ACC112 (cell line): ENCODE data around the gene TMEM250.

Experiments used
- H2AFZ ChIP-seq: fragments of 200-600 bp; sonication (generic); one replicate; pipeline ENCODE4 v1.6.0; 2017; ENCODE audit warnings: antibody characterized with exemption, low read length; ENCODE audit not compliant: unreplicated experiment
- H3K27ac ChIP-seq: fragments of 200-600 bp; sonication (generic); 2 replicates; pipeline ENCODE4 v1.5.1; 2014; ENCODE audit warnings: low read depth, mild to moderate bottlenecking, antibody characterized with exemption, low read length, moderate library complexity
- H3K27me3 ChIP-seq: fragments of 200-600 bp; sonication (generic); 2 replicates; pipeline ENCODE4 v1.6.1; 2014; ENCODE audit warnings: mild to moderate bottlenecking, antibody characterized with exemption, low read length, moderate library complexity, mixed read lengths; ENCODE audit not compliant: insufficient read depth
- H3K36me3 ChIP-seq: fragments of 200-600 bp; sonication (generic); 2 replicates; pipeline ENCODE4 v1.6.1; 2016; ENCODE audit warnings: mild to moderate bottlenecking, antibody characterized with exemption, low read length, moderate library complexity, mixed read lengths; ENCODE audit not compliant: insufficient read depth
- H3K4me1 ChIP-seq: fragments of 200-600 bp; sonication (generic); one replicate; pipeline ENCODE4 v1.6.1; 2016; ENCODE audit warnings: low read length, mixed read lengths; ENCODE audit not compliant: insufficient read depth, unreplicated experiment, control insufficient read depth
- H3K4me3 ChIP-seq: fragments of 200-600 bp; sonication (generic); 2 replicates; pipeline ENCODE4 v1.5.1; 2014; ENCODE audit warnings: mild to moderate bottlenecking, low read depth, low read length
- H3K79me2 ChIP-seq: fragments of 200-600 bp; sonication (generic); one replicate; pipeline ENCODE4 v1.6.0; 2016; ENCODE audit warnings: low read length; ENCODE audit not compliant: control insufficient read depth, unreplicated experiment, insufficient read depth

Gene TMEM250

DNA sequence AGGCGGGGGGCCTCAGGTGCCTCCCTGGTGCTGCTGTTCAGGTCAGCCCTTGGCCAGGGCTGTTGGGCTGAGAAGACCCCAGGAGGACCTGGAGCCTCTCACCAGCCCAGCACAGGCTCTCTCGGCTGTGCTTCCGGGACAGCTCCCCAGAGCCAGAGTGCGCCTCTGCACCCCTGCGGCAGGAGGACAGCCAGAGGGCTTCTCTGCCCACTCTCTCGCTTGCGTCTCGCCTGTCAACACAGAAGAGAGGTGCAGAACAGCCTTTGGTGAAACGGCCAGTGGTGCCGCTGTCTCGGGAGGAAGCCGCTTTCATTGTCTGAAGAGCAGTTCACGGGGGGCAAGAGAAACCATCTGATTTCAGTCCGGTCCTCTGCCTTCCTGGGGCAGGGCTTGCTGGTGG lies 19.8 kb downstream of the TMEM250 start:
- Histone ChIP-seq H2AFZ (no peak overlapping the region), H3K36me3 (no peaks in the 10 kb centered on the region), H3K27ac (no peak overlapping the region), H3K4me3 (no peak overlapping the region), H3K79me2 (peaks cover 7% of the 10 kb centered on the region), H3K27me3 (no peaks in the 10 kb centered on the region), H3K4me1 (peaks cover 2% of the 10 kb centered on the region)

DNA sequence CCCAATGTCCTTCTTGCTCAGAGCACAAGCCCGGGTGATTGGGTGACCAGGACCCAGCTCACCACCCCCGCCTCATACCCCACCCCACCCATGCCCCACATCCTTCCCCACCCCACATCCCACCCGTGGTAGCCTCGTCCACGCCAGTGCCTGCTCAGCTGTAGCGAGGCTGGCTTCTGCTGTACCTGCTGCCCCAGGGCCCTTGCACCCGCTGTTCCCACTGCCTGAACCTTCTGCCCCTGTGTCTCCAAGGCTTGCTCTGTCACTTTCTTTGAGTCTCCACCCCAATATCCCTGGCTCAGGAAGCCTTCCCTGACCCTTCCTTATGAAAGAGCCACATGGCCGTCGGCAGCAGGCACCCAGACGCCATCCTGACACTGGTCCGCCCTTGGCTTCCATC lies 20.5 kb downstream of the TMEM250 start:
- H3K4me1 ChIP-seq, result peaks cover 7% of the 10 kb centered on the region
- no peaks in the 10 kb centered on the region for H3K27me3 ChIP-seq
- no peaks in the 10 kb centered on the region for H3K36me3 ChIP-seq
- H3K27ac ChIP-seq, result no peak overlapping the region
- no peak overlapping the region for H3K4me3 ChIP-seq
- H2AFZ ChIP-seq, result no peak overlapping the region
- H3K79me2 ChIP-seq, result peaks cover 13% of the 10 kb centered on the region

- H3K27ac ChIP-seq, result no peak overlapping the region
- H3K36me3 ChIP-seq, result no peaks in the 10 kb centered on the region
- no peak overlapping the region for H2AFZ ChIP-seq
- H3K27me3 ChIP-seq, result no peaks in the 10 kb centered on the region
- H3K4me3 ChIP-seq, result peak overlapping the region; percentile 74; the same call in 1 of the 2 replicates
- H3K79me2 ChIP-seq, result peaks cover 30% of the 10 kb centered on the region
- H3K4me1 ChIP-seq, result peaks cover 13% of the 10 kb centered on the region
Observed at GRCh38 chr9:136096505-136097001, 22.1 kb downstream of the TMEM250 start.

- Histone ChIP-seq H3K4me3 (peak within 1 kb of the TSS; percentile 80), H2AFZ (peak within 1 kb of the TSS; percentile 77), H3K79me2 (peaks cover 42% of the 10 kb centered on the region), H3K27me3 (no peaks in the 10 kb centered on the region), H3K4me1 (peaks cover 22% of the 10 kb centered on the region), H3K27ac (peak within 1 kb of the TSS; percentile 21), H3K36me3 (no peaks in the 10 kb centered on the region)
Observed at GRCh38 chr9:136095070-136096058, 23.3 kb downstream of the TMEM250 start, which contains the start of gene NACC2. Gene NACC2 (minus strand): TSS chr9:136095289. CDS start chr9:136050521, 44,768 bp downstream.

GRCh38 chr9:136093995-136094881 lies 24.4 kb downstream of the TMEM250 start:
- no peaks in the 10 kb centered on the region for H3K27me3 ChIP-seq
- H3K4me1 ChIP-seq, result peaks cover 28% of the 10 kb centered on the region
- peaks cover 51% of the 10 kb centered on the region for H3K79me2 ChIP-seq
- H3K4me3 ChIP-seq, result peak overlapping the region; percentile 80
- H3K36me3 ChIP-seq, result no peaks in the 10 kb centered on the region
- H3K27ac ChIP-seq, result peak overlapping the region; percentile 21
- peak overlapping the region; percentile 77 for H2AFZ ChIP-seq

DNA sequence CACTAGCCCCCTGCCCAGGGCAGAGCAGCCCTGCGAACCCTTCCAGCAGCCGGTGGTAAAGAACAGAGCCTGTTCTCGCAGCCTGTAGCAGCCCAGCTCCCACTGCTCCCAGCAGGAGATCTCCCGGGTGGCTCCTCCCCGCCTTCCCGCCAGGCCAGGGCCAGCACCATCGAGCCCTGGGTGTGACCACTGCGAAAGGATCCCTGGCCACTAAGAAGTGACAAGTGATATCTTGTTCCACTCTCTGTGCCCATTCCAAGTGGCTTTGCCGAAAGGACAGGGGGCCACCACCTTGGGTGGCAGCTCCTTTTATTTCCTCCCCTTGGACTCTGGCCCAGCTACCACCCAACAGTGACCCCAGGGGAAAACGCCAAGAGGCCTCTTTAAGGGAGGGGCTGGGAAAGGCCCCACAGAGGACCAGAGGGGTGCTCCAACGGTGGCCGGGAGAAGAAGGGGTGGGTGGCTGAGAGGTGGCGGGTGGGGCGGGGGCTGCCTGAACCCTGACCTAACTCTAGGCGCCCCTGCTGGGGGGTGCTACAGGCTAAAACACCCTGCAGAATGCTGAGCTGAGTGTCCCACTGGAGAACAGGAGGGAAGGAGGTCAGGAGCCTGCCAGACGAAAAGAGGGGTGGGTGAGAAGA lies 25.2 kb downstream of the TMEM250 start:
- H3K36me3 ChIP-seq, result no peaks in the 10 kb centered on the region
- no peaks in the 10 kb centered on the region for H3K27me3 ChIP-seq
- H3K4me1 ChIP-seq, result peaks cover 28% of the 10 kb centered on the region
- peaks cover 59% of the 10 kb centered on the region for H3K79me2 ChIP-seq
- no peak overlapping the region for H2AFZ ChIP-seq
- 0 out of 2 replicates have a peak overlapping the region, but pooled peaks have one; percentile 21 for H3K27ac ChIP-seq
- H3K4me3 ChIP-seq, result peak overlapping the region; percentile 80

DNA sequence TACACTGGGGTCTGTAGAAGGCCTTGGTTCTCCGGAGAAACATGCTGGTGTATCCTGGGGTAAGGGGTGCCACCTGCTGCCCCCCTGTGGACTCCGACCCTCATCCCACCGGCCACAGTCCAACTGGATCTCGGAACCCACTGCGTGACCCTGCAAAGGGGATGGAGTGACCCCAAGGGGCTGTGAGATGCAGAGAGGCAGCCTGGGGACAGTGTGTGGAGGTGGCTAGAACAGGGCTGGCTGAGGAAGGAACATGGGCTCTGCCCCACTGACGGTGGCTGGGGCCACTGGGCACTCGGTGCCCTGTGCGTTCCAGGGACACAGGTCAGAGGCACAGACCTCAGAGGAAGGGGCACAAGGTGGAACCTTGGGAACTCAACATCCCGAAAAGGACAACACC lies 25.9 kb downstream of the TMEM250 start:
- Histone ChIP-seq H3K4me3 (peak overlapping the region; percentile 80), H3K36me3 (no peaks in the 10 kb centered on the region), H3K27me3 (no peaks in the 10 kb centered on the region), H3K79me2 (peaks cover 64% of the 10 kb centered on the region), H3K27ac (no peak overlapping the region), H3K4me1 (peaks cover 28% of the 10 kb centered on the region), H2AFZ (no peak overlapping the region)

DNA sequence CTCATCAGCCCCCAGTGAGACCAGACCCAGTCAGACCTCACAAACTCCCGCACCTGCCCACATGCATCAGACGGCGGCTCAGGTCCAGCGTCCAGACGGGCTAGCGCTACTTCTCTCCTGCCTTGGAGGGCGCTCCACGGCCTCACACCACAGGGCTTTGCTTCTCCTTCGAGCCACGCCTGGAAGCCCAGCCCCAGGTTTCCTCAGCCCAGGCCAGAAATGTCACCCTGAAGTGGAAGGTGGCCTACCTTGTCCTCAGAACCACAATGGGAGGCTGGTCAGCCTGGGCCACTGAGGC lies 26.4 kb downstream of the TMEM250 start:
- peaks cover 28% of the 10 kb centered on the region for H3K4me1 ChIP-seq
- no peaks in the 10 kb centered on the region for H3K36me3 ChIP-seq
- H2AFZ ChIP-seq, result no peak overlapping the region
- no peaks in the 10 kb centered on the region for H3K27me3 ChIP-seq
- no peak overlapping the region for H3K4me3 ChIP-seq
- peaks cover 68% of the 10 kb centered on the region for H3K79me2 ChIP-seq
- no peak overlapping the region for H3K27ac ChIP-seq

- no peaks in the 10 kb centered on the region for H3K27me3 ChIP-seq
- H2AFZ ChIP-seq, result no peak overlapping the region
- H3K36me3 ChIP-seq, result no peaks in the 10 kb centered on the region
- peaks cover 74% of the 10 kb centered on the region for H3K79me2 ChIP-seq
- no peak overlapping the region for H3K27ac ChIP-seq
- H3K4me3 ChIP-seq, result no peak overlapping the region
- H3K4me1 ChIP-seq, result peaks cover 28% of the 10 kb centered on the region
Observed at GRCh38 chr9:136091582-136092352, 26.9 kb downstream of the TMEM250 start.
